Nucleus accumbens (tissue), 56 donors: ENCODE results near the gene NLRP14.
A peak's percentile ranks its signal among the peaks of the same experiment; 100 is the strongest.

Experiments used
- DNase-seq, 56 donors: peaks; one replicate each; lab custom pipeline; 2025; lab: John Stamatoyannopoulos, UW

The NLRP14 gene

GRCh38 chr11:7046474-7047175 lies 26.3 kb downstream of the NLRP14 start:
- no peak for DNase-seq

- no peak for DNase-seq
These were observed 29.9 kb downstream of the NLRP14 start for GRCh38 chr11:7050191-7050590.

- no peak for DNase-seq
These were observed 36.7 kb downstream of the NLRP14 start for GRCh38 chr11:7056828-7057513.

- DNase-seq = no peak
These were observed 37.4 kb downstream of the NLRP14 start for GRCh38 chr11:7057641-7058040.

- DNase-seq = no peak
These were observed 40.6 kb downstream of the NLRP14 start for GRCh38 chr11:7060868-7061267.

DNA sequence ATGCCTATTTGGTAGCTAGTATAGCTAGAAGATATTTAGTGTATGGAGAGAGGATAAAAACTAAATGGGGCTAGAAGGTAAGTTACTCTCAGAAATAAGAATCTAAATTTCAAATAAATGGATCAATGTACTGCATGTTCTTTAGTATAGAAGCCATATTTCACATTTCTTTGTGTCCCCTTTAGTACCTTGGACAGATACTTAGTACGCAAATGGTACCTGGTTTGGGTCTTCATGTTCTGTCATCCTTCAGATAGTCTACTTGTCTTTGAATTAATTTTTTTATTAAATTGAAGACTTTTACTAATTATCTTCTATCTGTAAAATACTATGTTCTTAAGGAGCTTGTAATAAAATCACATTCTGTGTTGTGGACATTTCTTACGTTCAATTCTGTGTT lies 42.3 kb downstream of the NLRP14 start:
- DNase-seq = no peak

GRCh38 chr11:7072401-7073028 lies 52.2 kb downstream of the NLRP14 start:
- no peak for DNase-seq

- no peak for DNase-seq
These were observed 56.8 kb downstream of the NLRP14 start for GRCh38 chr11:7077101-7077500.

DNA sequence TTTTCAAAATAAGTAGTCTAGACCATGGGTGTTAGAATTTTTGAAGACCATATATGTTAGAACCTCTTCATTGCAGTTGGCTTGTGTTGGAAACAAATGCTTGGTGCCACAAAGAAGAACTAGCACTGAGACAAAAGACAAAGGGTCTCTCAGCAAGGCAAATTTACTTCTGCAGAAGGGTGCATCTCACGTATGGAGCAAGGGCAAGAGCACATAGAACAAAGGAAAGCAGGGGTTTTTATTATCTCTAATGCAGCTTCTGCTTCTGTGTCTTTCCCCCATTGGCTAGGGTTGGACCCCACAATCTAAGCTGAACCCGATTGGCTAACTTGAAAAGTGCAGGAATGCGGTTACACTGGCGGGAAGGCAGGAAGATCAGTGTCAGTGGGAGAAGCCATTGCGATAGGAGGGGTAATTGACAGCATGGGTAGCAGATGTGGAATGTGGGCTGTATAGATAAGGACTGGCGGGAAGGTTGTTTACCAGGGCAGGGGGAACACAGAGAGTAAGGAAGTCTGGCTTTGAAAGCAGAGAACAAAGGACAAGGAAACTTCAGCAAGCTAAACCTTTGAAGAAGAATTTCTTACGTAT lies 59.4 kb downstream of the NLRP14 start:
- DNase-seq = no peak

DNA sequence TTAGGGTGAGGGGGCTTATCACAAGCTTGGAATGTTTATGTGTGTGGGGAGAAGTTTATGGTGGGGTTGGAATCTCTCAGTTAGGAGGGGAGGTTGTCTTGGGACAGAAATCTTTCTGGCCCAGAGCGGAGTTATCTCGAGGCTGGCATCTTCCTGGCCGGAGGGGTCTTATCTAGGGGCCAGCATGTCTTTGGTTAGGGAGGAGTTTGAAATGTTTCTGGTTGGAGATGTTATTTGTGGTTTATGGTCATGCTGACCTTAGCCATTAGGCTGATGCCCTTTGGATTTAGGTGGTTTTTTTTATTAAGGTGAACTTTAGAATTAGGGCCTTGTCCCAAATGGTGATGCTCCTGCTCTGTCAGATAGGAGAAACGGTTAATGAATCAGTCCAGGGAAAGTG lies 60.6 kb downstream of the NLRP14 start:
- DNase-seq = no peak

DNA sequence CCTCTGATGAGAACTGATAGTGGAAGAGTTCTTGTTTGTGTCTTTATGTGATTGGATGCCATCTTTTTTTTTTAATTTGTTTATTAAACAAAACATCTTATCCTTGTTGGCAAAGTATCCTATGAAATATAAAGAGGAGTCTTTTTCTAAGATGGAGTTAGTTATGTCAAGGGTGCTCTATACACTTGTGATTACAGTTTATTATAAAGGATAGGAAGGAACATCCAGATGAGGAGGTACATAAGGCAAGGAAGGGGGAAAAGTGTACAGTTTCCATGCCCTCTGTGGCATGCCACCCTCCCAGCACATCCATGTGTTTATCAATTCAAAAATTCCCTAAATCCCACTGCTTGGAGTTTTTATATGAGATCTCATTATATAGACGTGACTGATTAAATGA lies 61.2 kb downstream of the NLRP14 start:
- no peak for DNase-seq

- DNase-seq = no peak
These were observed 68.6 kb downstream of the NLRP14 start, which contains the start of gene RBMXL2 for GRCh38 chr11:7088921-7089320. Gene RBMXL2, plus strand, starts transcription at chr11:7088998. Its CDS starts 123 bp downstream, at chr11:7089121.

GRCh38 chr11:7089328-7090251 lies 69.3 kb downstream of the NLRP14 start:
- DNase-seq = no peak

GRCh38 chr11:7098235-7098832 lies 78.1 kb downstream of the NLRP14 start:
- DNase-seq = peak in 1 of 56 donors; percentile 1

DNA sequence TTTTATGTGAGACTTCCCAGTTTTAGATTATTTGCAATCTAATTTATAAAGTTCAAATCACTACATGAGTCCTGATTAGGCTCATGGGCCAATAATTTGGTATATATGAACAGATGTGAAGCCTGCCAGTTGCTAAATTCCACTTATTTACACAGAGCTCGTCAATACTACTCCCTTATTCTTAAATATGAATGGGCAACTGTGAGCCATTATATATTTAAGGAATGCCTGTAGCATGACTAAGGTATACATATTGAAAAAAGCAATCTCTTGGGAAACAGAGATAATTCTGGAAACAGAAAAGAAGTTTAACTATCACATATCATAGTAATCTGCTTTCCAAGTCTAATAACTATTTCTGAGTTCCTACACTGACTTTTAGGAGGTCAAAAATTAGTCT lies 95.5 kb downstream of the NLRP14 start:
- no peak for DNase-seq

DNA sequence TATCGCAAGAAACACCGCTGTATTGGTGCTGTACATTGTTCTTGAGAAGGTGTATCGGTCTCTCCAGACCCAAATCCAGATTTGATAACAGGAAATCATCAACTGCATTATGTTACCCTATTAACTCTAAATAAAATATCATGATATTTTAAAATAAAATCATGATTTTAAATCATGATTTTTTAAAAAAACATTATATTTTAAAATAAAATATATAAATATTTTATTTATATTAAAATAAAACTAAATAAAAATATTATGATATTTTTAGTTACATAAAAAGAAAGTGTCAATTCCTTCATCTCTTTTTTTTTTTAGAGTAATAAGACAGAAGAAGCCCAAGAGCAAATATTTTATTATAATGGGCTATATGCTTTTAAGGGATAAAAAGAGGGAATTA lies 96.1 kb downstream of the NLRP14 start:
- DNase-seq = no peak
